Prostate gland (tissue), 2 donors: ENCODE data around the gene GAREM1. TPM values are rescaled to one million over a fixed set of nuclear protein-coding genes. Genes with fewer than 3 reads are reported as not detected.

Experiments used
- DNase-seq: peaks from one replicate; pipeline ENCODE4 v3.0.0-alpha.2; 2019; ENCODE audit warnings: low spot score
- H3K27ac ChIP-seq, 2 donors: fragments of 200-600 bp; sonication (generic); 2 replicates each; pipeline ENCODE4 v1.5.1; 2017 to 2019
- H3K27me3 ChIP-seq: fragments of 200-600 bp; sonication (generic); replicated peaks from 2 replicates; pipeline ENCODE4 v1.5.1; 2019; ENCODE audit not compliant: insufficient read depth
- H3K36me3 ChIP-seq, 2 donors: fragments of 200-600 bp; sonication (generic); 1 replicate in 1 of 2; 2 replicates in 1 of 2; pipeline versions ENCODE4 v1.5.1 to v1.8.1; 2017 to 2019
- H3K4me1 ChIP-seq: fragments of 200-600 bp; sonication (generic); replicated peaks from 2 replicates; pipeline ENCODE4 v1.5.1; 2019
- H3K4me3 ChIP-seq, 2 donors: fragments of 200-600 bp; sonication (generic); 2 replicates each; pipeline ENCODE4 v1.5.1; 2017 to 2019
- H3K9me3 ChIP-seq: fragments of 200-600 bp; sonication (generic); 2 replicates; pipeline ENCODE4 v1.5.1; 2017
- POLR2A ChIP-seq: fragments of 450-650 bp; IDR thresholded peaks from one replicate; pipeline ENCODE4 v1.6.1; 2016; ENCODE audit warnings: antibody characterized with exemption, mild to moderate bottlenecking
- POLR2AphosphoS5 ChIP-seq: sonication (generic); formaldehyde crosslinking; IDR thresholded peaks from one replicate; pipeline ENCODE4 v1.6.1; 2017; ENCODE audit warnings: antibody characterized with exemption
- WGBS: methylation state at CpG from one replicate; pipeline ENCODE4 v1.1.5; 2018; 5-methylcytosine and 5-hydroxymethylcytosine counted together
- intact Hi-C: fragments of 100-400 bp; cut with DNase I; formaldehyde crosslinking; loops from one replicate; pipeline ENCODE4 v1.14.2; 2022
- small RNA-seq, 2 donors: library from RNA; depleted of rRNA; stranded (forward); fragments of <200 nt; gene quantifications; one replicate each; pipeline ENCODE3, GENCODE V24; 2016
- total RNA-seq, 2 donors: library from RNA; depleted of rRNA; stranded (reverse); fragments of >200 nt; gene quantifications; one replicate each; pipeline ENCODE4 v1.1.0, GENCODE V29; 2016
- TF ChIP-seq, protein P1 (sequence below), 4 experiments: fragments of 200-600 bp in 2 of 4; fragments of 450-650 bp in 2 of 4; sonication (generic) in 2 of 4; IDR thresholded peaks; 1 replicate in 3 of 4; 2 replicates in 1 of 4; pipeline ENCODE4 v1.5.1; 2016 to 2019; ENCODE audit warnings: antibody characterized with exemption in 4 of 4, mild to moderate bottlenecking in 2 of 4, moderate library complexity in 2 of 4

The GAREM1 gene
- total RNA-seq, 2 donors from 2014 or later = 9.5 to 14.9 TPM

- no peaks in the 10 kb centered on the region for H3K27me3 ChIP-seq
- H3K4me1 ChIP-seq = no peaks in the 10 kb centered on the region
- no peaks in the 10 kb centered on the region for H3K36me3 ChIP-seq
- no peak for TF ChIP-seq POLR2AphosphoS5
- TF ChIP-seq, protein P1, sequence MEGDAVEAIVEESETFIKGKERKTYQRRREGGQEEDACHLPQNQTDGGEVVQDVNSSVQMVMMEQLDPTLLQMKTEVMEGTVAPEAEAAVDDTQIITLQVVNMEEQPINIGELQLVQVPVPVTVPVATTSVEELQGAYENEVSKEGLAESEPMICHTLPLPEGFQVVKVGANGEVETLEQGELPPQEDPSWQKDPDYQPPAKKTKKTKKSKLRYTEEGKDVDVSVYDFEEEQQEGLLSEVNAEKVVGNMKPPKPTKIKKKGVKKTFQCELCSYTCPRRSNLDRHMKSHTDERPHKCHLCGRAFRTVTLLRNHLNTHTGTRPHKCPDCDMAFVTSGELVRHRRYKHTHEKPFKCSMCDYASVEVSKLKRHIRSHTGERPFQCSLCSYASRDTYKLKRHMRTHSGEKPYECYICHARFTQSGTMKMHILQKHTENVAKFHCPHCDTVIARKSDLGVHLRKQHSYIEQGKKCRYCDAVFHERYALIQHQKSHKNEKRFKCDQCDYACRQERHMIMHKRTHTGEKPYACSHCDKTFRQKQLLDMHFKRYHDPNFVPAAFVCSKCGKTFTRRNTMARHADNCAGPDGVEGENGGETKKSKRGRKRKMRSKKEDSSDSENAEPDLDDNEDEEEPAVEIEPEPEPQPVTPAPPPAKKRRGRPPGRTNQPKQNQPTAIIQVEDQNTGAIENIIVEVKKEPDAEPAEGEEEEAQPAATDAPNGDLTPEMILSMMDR (IDR thresholded peaks at IDR 0.05) = no peak
- TF ChIP-seq POLR2A = no peak
- H3K9me3 ChIP-seq = no peaks in the 10 kb centered on the region
- H3K27ac ChIP-seq = no peak overlapping the region
- no peak overlapping the region for H3K4me3 ChIP-seq
- intact Hi-C loops = no loop called here
- DNase-seq = no peak
- 95% methylated on average over 2 of the region's 2 CpGs for WGBS
Observed at GRCh38 chr18:32216390-32216789, 254.3 kb downstream of the GAREM1 start.

- intact Hi-C loops = no loop called here
- no peak for DNase-seq
- no peak for TF ChIP-seq POLR2A
- TF ChIP-seq, protein P1 (IDR thresholded peaks at IDR 0.05) = no peak
- no peak for TF ChIP-seq POLR2AphosphoS5
- Histone ChIP-seq H3K4me1 (no peaks in the 10 kb centered on the region), H3K9me3 (no peaks in the 10 kb centered on the region), H3K27ac (no peak overlapping the region), H3K36me3 (no peaks in the 10 kb centered on the region), H3K27me3 (no peaks in the 10 kb centered on the region), H3K4me3 (no peak overlapping the region)
- WGBS = 98% methylated on average over 2 of the region's 2 CpGs
Observed at GRCh38 chr18:32213693-32214092, 257.0 kb downstream of the GAREM1 start.

Small RNAs within 50 kb of the gene (small RNA-seq; reads per million reads assigned to genes)
- 0 reads per million in 2 donors for gene RF00019
